GM18526 (cell line): ENCODE data around the gene UBL3.

Source experiments
- POLR2A ChIP-seq: IDR thresholded peaks from 3 replicates; pipeline ENCODE4 v1.6.1; 2011; ENCODE audit not compliant: insufficient read length; ENCODE audit errors: extremely low read depth

The UBL3 gene

DNA sequence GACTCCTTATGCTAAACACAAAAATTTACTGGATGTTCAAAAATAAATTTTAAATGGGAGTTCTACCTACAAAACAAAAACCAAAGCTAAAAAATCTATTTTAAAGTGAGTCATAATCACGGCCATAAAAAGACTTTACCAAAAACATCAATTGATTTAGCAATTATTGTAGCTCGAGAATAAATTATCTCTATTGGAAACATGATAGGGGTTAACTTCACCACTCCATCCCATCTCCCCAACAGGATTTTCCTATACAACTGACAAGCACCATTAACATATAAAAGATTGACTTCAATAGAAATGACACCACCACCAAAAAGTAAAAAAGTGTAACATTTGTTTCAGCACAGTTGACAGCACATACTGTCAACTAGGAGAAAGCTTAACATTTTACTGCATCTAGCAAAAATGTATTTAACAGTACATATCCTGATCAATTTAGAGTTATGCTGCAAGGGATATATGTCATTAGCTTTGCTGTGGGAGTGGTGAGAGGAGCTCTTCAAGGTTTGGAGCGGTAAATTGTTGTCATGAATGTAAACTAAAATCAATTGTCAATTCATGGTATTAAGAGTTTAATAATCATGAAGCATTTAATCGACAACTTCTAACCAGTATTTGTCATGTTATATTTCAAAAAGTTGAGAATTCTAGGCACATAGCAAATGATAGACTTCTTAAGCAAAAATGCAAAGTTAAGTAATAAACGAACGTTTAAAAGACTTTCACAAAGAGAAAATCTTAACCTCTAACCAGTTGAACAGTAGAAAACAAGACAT is 3.8 kb downstream of the UBL3 start:
- TF ChIP-seq POLR2A: no peak

DNA sequence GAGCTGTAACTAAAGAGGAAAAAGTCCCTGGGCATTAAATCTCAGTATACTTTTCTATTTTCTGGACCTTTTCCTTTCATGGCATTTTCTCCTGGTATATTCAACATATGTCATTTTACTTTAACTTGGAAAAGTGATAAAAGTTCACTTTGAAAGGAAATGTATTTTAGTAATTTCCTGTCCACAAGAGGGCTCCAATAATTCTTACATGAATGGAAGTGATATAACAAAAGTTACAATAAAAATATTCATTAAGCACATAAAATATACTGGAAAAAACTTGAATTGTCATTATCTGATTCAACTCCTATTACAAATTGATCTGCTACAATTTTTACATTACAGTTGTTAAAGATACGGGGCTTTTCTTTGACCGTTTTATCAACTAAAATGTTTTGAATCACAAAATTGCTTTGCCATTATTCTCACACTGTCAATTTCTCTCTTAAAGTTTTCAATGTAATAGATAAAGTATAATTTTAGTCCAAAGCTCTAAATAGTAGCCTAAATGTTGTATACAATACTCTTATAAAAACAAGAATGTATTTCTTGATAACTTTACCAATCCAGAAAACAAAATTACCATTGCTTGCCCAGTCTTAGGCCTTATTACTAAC is 4.9 kb downstream of the UBL3 start:
- no peak for TF ChIP-seq POLR2A

DNA sequence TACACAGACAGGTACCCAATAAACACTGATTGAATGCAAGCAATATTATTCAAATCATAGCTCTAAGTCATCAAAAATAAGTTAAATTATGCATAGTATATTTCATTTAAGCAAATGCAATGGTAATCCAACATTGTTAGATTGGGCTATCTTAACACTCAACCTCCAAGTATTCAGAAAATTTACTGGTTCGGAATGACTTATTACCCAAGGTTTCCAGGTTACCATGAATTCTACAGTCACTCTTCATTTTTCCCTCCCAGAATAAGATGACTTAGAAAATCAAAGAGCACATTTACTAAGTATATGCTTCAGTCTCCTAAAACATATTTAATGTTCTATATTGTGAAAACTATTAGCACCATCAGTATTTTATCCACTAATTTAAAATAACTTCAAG is 6.0 kb downstream of the UBL3 start:
- TF ChIP-seq POLR2A: no peak

DNA sequence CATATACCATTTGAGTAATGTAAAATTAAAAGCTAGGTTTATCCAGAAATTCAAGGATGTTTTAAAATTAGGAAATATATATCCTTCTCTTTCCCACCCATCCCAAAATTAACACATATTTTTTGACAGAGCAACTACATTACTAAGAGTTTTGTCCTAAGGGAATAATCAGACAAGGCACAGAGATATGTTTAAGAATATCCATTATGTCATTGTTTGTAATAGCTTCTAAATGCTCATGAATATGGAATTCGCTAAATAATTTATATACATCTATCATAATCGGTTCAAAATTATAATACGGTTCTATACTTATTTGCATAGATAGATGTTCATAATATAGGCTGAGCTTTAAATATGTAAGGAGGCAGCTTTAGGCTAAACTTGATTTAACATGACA is 9.8 kb downstream of the UBL3 start:
- TF ChIP-seq POLR2A: no peak

DNA sequence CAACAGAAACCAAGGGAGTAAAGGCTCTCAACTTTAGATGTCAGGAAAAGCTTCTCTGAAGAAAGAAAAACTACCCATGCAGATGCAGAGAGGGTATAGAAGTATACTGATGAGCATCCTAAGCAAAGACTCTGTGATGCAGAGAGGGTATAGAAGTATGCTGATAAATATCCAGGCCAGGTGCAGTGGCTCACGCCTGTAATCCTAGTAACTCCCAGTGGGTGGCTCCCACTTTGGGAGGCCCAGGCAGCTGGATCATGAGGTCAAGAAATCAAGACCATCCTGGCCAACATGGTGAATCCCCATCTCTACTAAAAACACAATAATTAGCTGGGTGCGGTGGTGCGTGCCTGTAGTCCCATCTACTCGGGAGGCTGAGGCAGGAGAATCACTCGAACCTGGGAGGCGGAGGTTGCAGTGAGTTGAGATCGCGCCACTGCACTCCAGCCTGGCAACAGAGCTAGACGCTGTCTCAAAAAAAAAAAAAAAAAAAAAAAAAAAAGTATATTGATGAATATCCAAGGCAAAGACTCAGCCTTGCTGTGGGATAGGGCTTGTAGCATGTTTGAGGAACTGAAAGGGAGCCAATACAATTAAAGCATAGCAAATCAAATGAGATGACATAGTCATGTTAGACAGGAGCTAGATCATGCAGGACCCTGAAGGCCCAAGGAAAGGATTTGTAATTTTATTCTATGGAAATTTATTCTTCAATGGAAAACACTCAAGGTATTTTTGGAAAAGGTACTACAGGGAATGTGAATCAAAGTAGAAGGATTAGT is 14.9 kb downstream of the UBL3 start:
- no peak for TF ChIP-seq POLR2A

DNA sequence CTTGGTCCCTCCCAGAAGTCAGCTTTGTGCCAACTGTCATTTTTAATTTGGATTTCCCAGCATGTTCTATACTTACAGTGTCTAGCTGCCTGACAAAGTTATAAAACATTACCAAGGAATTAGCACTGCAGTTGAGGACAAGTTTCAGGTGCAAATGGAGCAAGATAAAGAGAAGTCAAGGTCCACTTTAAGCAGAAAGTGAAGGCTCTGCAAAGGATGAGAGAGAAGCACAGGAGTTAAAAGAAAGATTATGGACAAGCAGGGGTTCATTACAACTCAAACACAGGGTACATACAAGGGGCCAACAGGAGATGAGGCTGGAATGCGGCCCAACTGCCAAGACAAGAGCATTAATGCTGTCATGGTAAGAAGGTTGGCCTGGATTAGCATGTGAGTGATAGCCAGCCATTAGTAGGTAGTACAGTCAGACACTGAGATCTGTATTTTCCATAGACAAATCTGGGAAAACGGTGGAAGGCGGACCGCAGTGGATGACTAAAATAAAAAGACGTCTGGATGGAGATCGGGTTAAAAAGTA is 17.6 kb downstream of the UBL3 start:
- TF ChIP-seq POLR2A: no peak

DNA sequence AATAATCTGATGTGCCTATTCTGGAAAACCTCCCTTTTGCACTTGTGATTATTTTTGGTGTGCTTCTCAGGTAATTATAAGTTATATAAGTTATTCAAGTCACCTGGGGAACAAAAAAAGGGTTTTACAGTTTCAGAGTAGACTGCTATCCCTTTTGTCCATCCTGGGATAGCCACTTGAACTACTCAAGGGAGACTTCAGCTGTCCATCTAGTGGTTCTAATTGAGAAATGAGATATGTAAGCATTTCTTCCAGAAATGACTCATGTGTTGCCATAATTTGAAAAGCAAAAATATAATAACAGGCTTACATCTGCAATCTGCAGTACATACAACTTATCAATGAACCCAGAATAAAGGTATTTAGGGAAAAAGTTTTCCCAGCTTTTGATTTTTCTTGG is 20.4 kb downstream of the UBL3 start:
- no peak for TF ChIP-seq POLR2A

DNA sequence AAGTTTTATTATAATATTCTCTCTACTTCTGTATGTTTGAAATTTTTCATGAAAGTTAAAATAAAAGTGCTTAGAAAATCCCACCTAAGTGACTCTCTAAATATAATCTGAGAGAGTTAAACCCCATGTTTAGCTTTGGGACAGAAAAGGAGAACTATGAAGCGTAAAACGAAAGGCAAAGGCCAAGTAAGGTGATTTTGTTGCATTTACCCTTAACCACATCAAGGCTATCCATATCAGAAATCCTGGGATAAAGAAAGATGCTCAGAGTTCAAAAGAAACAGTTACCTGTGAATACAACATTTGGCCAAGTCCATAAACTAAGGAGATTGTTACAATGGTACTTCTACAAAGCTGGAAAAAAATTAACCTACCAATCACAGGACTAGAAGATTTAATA is 31.3 kb downstream of the UBL3 start:
- TF ChIP-seq POLR2A: no peak

DNA sequence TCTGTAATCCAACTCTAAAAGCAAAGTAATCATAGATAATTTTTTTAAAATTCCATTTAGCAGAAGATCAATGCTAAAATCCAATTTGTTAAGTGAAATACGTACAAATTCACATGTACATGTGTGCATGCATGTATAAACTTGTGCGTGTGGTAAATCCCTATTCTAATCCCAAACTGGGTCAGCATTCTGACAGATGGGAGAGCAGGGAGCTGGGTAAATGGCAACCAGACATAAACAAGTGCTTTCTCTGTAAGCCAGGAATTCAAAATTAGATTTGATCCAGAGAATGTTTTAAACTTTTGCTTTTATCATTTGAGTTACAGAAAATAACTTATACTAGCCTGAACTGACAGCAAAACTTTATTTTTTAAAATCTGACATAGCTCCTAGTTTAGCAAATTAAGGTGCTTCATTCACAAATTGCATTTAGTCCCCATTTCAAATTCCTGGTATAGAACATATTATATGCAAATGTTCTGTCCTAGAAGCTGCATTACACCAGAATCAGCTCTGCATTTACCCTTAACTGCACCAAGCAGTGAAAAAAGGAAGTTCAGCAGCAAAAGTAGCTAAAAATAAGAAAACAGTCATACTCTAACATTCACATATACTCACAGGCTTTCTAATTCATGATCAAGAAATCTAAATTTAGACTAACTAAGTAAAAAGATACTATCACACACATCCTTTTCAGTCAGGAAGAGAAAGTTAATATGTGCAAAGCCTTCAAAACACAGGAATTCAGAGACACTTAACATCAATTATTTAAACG is 32.6 kb downstream of the UBL3 start:
- TF ChIP-seq POLR2A: no peak

DNA sequence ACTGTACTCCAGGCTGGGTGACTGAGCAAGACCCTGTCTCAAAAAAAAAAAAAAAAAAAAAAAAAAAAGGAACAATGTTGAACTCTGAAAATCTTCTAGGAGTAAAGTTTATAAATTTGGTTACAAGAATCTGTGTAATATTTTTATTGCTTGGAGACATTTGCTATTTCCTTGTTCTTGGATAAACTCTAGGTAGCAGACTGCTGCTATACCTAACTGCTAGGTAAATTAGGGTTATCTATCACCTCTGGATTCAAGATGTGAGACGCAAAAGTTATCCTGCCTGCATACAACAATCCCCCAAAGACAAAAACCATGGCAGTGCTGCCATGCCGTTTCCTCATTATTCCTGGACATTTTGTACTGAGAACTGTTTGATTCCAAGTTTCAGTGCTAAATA is 33.7 kb downstream of the UBL3 start:
- TF ChIP-seq POLR2A: no peak

DNA sequence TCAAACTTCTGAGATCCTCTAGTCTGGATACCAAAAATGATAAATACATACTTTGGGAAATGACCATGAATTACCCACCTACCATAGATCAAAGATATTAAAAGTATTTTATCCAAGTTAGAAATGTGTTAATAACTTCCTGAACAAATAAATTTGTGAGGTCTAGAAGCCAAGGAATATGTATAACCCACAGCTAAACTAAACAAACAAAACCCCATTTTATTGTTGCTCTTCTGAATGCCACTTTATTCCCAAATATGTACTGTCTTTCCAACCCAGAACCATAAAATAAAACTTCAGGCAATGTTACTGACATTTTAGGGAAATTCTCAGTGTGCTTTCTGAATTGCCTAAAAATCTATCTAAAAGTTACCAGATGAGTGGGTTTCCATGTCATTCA is 35.1 kb downstream of the UBL3 start:
- no peak for TF ChIP-seq POLR2A

DNA sequence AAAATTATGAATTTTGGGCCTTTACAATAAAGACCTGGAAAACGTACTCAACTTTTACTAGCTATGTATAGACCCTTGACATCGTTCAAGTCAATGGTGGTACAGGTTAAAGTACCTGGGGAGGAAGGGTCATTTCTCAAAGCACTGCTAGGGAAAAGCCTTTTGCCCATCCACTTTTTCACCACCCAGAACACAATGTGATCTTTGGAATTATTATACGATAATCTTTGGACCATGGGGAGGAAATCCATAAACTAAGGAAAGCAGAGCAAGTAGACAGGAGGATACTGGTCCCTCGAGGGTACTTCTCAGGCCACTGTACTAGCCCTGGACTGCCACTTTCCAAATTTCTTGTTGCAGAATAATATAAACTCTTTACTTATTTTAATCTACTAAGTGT is 39.5 kb downstream of the UBL3 start:
- no peak for TF ChIP-seq POLR2A

DNA sequence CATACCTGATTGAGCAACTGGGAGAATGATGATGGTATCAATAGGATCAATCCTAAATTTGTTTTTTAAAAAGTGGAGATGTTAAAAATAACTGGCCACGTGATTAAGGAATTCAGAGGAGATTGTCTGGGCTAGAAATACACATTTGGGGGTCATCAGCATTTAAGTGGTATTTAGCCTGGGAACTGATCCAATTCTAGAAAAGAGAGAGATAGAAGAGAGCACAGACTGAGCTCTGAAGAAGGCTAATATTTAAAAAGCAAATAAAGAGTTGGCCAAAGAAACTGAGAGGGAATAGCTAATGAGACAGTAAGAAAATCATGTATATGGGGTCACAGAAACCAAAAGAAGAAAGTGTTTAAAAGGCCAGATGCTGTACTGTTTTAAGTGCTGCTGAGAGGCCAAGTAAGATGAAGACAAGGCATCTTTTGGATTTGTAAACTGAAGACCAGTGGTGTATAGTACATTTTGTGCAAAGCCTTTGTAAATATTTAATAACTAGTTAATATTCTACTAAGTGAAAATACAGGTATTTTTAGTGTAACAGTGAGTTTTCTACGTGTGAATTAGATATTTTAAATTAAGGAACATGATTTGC is 40.2 kb downstream of the UBL3 start:
- no peak for TF ChIP-seq POLR2A

DNA sequence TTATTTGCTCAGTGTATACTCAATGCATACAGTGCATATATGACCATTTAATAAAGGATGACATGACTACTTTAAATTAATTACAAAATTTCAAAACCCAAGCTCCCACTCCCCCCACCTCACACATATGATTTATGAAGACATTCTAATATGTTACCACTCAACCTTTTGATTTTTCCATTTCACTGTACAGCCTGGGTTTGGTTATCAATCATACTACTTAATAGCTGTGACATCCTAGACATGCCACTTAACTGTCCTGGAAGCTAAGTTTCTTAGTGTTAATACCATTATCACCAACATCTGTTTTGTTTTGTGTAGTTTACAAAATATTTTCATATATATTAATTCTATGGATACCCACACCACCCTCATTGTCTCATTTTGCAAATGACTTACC is 42.2 kb downstream of the UBL3 start:
- no peak for TF ChIP-seq POLR2A
